ENCODE results near the gene NLRC3.
"Not testable (repeated sequence)": the region's sequence is repeated elsewhere in the genome, so short reads cannot be mapped to it uniquely, and the experiment has no call there.

The NLRC3 gene

DNA sequence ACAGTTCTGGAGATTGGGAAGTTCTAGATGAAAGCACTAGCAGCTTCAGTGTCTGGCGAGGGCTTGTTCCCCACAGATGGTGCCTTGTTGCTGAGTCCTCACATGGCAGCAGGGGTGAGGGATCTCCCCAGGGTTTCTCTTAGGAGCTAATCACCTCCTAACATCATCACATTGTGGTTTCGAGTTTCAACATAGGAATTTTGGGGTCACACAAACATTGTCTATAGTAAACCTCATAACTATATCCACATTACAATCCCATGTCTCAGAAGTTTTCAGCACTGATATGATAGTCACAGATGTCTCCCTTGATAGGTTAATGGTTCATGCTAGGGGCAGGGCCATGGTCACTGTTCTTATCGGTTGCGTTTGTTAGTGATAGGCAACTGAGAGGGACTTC lies 62.6 kb downstream of the NLRC3 start:
- no peak for DNase-seq (ENCODE audit: low read depth in 2 of 2)

DNA sequence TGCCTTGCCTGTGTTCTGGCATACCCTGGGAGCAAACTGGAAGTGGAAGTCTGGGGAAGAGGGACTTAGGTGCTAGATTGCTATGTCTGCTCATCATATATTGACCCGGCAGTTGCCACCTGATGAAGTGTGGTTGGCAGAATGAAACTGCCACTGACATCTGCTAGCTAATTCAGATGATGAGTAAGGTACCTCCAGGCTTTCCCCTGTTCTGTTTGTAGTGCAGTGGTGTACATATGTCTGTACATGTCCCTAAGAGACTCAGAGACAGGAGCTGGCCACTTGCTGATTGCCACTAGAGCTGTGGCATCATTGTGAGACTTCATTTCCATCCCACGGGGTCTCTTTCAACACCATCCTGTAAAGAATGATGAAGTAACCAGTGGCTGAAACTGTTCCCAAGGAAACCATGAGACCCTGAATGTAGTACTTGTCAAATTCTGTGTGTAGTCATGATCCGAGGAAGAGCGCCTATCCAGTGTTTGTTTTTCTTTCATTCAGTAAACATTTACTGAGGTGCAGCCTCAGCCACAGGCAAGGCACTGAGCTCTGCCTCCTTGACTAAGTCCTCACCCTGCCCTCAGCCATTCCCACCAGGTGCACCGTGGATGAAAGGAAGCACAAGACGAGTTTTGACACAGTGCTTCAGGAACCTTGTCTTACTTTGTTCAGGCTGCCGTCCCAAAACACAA lies 63.2 kb downstream of the NLRC3 start:
- no peak for DNase-seq (ENCODE audit: low read depth in 2 of 2)

DNA sequence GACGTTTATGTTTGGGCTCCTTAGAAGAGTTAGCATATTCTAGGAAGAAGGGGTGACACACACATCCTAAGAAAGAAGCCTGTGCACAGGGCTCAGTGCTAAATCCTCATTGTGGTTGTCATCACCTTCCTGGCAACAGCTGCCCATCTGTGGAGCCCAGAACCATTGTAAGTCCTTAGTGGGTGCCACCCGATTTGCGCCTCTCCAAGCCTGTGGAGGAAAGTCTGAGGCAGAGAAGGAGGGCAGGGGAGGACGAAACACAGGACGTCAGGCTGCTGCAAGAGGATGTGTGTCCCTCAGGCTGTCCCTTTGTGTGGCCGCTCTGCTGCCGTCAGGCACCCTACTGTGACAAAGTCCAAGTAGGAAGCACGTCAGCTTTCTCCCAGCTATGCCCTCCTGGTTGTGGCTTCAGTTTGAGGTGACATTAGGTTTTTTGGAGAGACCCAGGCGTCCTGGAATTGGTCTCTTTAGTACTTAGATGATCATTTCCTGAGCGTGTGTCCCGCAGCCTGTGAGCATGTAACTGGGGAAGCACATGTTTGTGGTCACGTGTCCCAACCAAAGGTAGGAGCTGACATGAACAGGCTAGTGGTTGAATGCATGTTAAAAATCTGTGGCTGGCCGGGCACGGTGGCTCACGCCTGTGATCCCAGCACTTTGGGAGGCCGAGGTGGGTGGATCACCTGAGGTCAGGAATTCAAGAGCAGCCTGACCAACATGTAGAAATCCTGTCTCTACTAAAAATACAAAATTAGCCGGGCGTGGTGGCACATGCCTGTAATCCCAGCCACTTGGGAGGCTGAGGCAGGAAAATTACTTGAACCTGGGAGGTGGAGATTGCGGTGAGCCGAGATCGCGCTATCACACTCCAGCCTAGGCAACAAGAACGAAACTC lies 65.7 kb downstream of the NLRC3 start:
- DNase-seq (ENCODE audit: low read depth in 2 of 2) = no peak

DNA sequence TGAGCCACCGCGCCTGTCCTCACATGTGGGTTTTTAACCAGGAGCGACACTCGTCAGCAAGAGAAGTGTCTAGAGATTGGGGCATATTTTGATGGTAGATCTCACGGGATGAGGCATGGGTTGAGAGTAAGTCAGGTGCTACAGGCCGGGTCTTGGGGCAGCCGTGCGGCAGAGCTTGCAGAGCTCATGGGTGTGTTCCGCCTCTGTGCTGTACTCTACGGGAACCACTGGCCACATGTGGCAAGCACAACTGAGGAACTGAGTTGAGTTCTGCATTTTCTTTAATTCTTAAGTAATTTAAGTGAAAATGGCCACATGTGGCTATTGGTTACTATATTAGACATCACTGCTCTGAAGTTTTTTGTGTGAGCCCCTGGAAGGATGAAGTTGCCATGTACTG lies 66.8 kb downstream of the NLRC3 start:
- no peak for DNase-seq (ENCODE audit: low read depth in 2 of 2)

- no peak for DNase-seq (ENCODE audit: low read depth in 2 of 2)
Observed at GRCh38 chr16:3509470-3509928, 67.7 kb downstream of the NLRC3 start.

GRCh38 chr16:3508736-3509135 lies 68.5 kb downstream of the NLRC3 start:
- DNase-seq (ENCODE audit: low read depth in 2 of 2) = no peak

DNA sequence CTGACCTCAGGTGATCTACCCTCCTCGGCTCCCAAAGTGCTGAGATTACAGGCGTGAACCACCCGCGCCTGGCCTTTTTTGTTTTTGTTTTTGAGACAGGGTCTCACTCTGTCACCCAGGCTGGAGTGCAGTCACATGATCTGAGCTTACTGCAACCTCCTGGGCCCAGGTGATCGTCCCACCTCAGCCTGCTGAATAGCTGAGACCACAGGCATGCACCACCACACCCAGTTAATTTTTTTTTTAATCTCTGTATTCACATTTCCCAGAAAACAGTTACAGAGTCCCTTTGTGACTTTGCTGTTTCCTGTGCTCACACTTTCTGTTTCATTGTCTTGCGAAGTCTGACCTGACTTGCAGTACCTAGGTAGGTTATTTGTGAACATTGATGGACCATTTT lies 73.7 kb downstream of the NLRC3 start:
- peak; percentile 17 to 34 for DNase-seq (ENCODE audit: low read depth in 2 of 2)

DNA sequence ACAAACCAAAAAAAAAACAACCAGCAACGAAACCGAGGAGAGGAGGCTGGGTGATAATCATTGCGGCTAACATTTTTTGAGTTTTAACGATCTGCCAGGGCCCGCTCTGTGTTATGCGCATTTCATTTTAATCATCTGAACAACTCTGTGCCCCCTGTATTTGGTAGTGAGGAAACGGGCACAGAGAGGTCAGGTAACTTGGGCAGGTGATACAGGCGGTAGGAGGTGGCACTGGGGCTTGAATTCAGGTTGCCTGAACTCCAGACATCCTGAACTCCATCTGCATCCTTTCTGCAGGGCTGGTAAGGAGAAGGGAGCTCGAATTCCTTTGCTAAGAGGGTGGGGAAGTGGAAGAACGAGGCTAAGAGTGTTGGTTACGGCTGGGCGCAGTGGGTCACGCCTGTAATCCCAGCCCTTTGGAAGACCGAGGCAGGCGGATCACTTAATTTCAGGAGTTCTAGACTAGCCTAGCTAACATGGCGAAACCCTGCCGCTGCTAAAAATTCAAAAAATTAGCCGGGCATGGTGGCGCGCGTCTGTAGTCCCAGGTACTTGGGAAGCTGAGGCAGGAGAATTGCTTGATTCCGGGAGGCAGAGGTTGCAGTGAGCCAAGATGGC lies 75.3 kb downstream of the NLRC3 start:
- DNase-seq (ENCODE audit: low read depth in 2 of 2) = no peak

- not testable (repeated sequence) for DNase-seq (ENCODE audit: low read depth in 2 of 2)
Observed at GRCh38 chr16:3501412-3501761, 75.8 kb downstream of the NLRC3 start.

DNA sequence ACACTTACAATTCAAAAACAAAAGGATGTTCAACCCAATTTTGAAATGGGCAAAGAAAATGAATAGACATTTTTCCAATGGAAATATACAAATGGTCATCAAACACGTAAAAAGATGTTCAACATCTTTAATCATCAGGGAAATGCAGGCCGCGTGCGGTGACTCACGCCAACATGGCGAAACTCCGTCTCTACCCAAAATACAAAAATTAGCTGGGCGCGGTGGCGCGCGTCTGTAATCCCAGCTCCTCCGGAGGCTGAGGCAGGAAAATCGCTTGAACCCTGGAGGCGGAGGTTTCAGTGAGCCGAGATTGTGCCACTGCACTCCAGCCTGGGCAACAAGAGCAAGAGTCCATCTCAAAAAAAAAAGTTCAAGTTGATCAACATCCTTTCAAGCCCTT lies 78.2 kb downstream of the NLRC3 start:
- no peak for DNase-seq (ENCODE audit: low read depth in 2 of 2)

- DNase-seq (ENCODE audit: low read depth in 2 of 2) = no peak
Observed at GRCh38 chr16:3497771-3498170, 79.4 kb downstream of the NLRC3 start.

DNA sequence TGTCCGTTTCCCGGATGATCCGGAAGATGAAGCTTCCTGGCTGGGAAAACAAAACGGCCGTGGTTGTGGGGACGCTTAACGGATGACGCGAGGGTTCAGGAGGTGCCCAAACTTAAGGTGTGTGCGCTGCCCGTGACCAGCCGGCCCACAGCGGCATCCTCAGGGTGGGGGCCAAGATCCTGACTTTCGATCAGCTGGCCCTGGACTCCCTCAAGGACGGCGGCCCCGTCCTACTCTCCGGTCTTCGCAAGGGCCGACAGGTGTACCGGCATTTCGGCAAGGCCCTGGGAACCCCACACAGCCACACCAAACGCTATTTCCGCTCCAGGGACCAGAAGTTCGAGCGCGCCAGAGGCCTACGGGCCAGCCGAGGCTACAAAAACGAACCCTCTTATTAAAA lies 80.8 kb downstream of the NLRC3 start:
- no peak for DNase-seq (ENCODE audit: low read depth in 2 of 2)

DNA sequence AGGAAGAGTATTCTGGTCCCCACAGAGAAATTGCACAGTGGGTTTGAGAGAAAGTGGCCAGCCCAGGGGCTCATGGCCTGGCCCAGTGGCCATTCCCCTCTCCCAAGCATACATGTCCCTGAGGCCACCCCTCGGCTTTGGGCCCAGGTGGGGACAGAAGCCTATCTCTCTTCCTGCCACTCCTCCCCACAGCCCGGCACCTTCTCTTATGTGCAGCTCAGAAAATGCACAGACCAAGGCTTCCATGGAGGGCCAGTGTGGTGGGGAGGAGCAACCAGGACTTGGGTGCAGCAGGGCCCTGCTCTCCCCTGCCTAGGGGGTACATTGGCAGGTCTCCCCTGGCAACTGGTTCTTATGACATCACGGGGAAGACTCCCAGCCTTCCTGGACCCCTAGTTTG lies 82.0 kb downstream of the NLRC3 start, which contains the start of gene C16orf90:
Gene C16orf90 (minus strand): TSS at position 314 of the 400 bp plus-strand sequence. CDS start 68 bp downstream, at position 246.
- no peak for DNase-seq (ENCODE audit: low read depth in 2 of 2)

DNA sequence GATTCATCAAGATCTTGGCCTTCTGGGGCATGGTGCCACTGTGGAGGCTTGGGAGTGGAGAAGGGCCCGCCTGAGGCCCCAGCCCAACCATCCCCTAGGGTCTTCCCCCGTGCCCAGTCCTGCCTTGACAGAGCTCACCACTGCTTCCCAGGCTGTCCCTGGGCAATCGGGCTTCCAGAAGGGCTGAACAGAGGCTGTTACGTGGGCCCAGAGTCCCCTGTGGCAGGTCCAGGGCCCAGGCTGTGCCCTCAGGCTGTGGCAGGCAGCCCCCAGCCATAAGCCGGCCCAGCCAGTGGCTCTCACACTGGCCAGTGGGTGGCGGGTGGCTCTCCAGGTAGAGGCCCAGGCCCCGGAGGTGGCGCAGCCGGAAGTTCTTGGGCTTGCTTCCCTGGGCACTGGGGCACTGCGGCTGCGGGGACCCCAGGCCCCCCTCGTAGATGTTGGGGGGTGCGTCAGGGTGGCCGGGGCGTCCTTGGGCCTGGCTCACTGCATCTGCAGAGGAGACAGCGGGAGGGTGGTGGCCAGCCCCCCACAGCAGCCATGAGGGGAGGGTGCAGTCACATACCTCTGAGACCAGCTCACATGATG lies 82.7 kb downstream of the NLRC3 start:
- no peak for DNase-seq (ENCODE audit: low read depth in 2 of 2)

GRCh38 chr16:3492356-3492755 lies 84.8 kb downstream of the NLRC3 start:
- DNase-seq (ENCODE audit: low read depth in 2 of 2) = no peak

DNA sequence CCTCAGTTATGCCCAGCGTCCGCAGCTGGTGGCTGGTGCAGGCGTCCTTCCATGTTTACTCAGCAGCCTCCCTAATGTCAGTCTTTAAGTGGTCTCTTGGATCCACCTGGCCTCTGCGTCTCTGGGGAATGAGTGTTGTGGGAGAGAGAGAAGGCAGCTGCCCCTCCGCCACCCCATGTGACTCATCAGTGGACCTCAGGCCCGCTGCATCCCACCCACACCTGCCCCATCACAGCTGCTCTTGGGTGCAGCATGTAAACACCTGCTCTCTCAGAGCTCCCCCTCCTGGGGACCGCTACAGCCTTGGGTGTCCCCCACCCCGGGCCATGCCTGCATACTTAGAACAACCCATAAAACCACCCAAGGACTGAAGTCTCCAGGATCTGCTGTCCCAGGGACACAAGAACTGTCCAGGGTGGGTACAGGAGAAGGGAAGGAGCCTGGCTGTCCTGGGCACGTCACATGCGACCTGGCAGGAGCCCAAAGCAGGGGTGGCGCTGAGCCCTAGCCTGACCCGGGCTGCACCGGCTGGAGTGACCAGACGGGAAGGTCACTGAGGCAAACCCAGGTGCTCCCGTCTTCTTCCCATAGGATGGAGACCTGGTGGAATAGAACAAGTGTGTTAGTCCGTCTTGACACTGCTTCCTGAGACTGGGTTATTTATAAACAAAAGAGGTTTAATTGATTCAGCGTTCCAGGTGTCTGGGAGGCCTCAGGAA lies 86.1 kb downstream of the NLRC3 start:
- no peak for DNase-seq (ENCODE audit: low read depth in 2 of 2)

Data from stimulated activated CD8-positive, alpha-beta memory T cell treated with anti-CD3 and anti-CD28 coated beads, Interleukin-15, amount 100 ng/mL, for 4 hours (primary cell).